IPS DF 4.7 (cell line): ENCODE measurements around the gene DEFB119.
"Not testable (repeated sequence)": the region's sequence is repeated elsewhere in the genome, so short reads cannot be mapped to it uniquely, and the experiment has no call there.

Experiments
- DNase-seq: peaks from one replicate; pipeline ENCODE4 v3.0.0-alpha.2; 2013; ENCODE audit warnings: low spot score; ENCODE audit errors: extremely low read depth

DEFB119 gene, protein sequence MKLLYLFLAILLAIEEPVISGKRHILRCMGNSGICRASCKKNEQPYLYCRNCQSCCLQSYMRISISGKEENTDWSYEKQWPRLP

DNA sequence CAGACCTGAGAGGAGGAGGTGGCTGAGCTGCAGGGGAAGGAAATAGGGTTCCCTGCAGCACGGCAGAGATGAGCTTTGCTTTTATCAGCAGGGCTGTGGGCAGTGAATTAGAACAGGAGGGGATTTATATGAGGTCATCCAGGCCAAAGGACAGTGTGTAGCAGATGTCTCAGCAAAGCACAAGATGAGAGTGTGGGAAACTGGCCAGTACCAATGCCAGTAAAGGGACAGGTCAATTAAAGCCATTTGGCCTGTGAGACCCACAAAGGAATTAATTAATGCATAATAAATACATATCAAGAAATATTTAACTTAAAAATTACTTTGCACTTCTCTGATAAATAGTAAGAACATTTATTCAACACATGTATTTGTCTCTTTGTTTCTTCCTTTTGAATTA is at the start of gene DEFB119:
DEFB119 (minus strand) TSS at position 101 of the 400 bp plus-strand sequence. CDS start 107 bp downstream, outside the sequence.
- no peak for DNase-seq

DNA sequence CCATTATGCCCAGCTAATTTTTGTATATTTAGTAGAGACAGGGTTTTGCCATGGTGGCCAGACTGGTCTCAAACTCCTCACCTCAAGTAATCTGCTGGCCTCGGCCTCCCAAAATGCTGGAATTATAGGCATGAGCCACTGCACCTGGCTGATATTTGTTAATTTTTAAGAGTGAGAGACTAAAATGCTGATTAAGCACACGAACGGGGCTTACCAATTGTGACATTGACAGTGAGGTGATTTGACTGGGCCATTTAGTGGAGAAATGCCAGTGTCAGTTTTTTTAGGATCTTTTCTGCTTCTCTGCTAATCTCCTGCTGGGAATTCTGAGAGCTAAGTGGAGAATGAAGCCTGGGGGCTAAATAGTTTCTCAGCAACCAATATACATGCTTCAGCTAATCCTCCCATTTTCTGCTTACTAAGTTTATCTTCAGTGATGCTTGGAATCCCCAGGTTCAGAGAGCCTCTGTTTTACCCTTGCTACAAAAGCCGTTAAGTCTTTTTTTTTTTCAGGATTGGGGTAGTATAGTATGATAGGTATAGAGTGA is 40.3 kb upstream of the DEFB119 start:
- DNase-seq = no peak

DNA sequence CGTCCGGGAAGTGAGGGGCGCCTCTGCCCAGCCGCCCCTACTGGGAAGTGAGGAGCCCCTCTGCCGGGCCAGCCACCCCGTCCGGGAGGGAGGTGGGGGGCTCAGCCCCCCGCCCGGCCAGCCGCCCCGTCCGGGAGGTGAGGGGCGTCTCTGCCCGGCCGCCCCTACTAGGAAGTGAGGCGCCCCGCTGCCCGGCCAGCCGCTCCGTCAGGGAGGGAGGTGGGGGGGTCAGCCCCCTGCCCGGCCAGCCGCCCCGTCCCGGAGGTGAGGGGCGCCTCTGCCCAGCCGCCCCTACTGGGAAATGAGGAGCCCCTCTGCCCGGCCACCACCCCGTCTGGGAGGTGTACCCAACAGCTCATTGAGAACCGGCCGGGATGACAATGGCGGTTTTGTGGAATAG is 37.2 kb upstream of the DEFB119 start:
- not testable (repeated sequence) for DNase-seq

DNA sequence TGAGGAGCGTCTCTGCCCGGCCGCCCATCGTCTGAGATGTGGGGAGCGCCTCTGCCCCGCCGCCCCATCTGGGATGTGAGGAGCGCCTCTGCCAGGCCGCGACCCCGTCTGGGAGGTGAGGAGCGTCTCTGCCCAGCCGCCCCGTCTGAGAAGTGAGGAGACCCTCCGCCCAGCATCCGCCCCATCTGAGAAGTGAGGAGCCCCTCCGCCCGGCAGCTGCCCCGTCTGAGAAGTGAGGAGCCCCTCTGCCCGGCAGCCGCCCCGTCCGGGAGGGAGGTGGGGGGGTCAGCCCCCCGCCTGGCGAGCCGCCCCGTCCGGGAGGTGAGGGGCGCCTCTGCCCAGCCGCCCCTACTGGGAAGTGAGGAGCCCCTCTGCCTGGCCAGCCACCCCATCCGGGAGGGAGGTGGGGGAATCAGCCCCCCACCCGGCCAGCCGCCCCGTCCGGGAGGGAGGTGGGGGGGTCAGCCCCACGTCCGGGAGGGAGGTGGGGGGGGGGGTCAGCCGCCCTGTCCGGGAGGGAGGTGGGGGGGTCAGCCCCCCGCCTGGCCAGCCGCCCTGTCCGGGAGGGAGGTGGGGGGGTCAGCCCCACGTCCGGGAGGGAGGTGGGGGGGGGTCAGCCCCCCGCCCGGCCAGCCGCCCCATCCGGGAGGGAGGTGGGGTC is 36.6 kb upstream of the DEFB119 start:
- DNase-seq = not testable (repeated sequence)

DNA sequence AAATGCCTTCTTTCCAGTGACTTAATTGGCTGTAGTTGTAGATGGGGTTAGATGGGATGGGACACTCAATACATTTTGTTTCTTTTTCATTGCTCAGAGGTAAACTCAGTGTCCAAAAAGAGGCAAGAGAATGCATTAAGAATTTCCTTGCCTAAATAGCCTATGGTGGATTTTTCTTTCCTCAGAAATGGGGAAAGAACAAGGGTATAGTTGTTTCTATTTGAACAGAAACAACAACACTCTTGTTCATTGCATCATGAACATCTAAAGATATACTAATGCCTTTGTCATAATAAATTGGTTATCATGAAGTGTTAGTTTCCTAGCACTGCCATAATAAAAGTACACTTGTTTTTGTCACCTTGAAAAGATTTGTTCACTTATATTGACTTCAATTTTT is 35.4 kb upstream of the DEFB119 start:
- no peak for DNase-seq

DNA sequence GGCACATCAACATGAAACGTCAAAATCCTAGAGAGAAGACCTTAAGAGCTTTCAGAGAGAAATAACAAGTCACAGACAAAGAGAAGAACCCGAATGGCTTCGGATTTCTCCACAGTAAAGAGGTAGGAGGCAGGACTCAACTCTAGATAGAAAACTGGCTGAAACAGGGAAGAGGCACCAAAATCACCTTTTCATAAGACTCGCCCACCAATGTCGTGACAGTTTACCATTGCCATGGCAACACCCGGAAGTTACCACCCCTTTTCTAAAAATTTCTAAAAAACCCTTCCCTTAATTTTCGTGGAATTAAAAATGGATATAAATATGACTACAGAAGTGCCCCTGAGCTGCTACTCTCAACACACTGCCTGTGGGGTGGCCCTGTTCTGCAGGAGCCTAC is 27.9 kb upstream of the DEFB119 start:
- DNase-seq = no peak

DNA sequence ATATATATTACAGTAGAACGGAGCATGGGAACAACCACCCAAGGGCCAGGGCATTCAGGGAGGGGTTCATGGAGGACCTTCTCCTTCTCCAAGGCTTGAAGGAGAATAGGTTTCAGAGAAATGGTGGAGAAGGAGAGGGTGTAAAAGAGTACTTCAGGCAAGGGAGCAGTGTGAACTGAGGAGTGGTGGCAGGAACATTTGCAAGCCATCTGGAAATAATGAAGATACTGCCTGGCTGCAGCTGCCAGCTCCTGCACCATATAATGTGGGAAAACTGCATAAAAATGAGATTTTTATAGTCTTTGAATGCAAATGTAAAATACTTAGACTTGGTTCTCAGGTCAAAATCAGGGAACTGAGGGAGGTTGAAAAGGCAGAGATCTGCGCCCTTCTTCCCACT is 25.3 kb upstream of the DEFB119 start:
- DNase-seq = no peak

DNA sequence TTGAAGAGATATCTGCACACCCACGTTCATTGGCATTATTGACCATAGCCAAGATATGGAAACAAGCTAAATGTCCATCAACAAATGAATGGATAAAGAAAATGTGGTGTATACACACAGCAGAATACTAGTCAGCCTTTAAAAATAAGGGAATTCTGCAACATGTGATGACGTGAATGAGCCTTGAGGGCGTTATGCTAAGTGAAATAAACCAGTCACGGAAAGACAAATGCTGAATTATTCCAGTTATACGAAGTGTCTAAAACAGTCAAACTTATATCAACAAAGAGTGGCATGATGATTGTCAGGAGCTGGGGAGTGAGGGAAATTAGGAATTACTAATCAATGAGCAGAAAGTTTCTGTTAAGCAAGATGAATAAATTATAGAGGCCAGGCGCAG is 24.0 kb upstream of the DEFB119 start:
- no peak for DNase-seq

DNA sequence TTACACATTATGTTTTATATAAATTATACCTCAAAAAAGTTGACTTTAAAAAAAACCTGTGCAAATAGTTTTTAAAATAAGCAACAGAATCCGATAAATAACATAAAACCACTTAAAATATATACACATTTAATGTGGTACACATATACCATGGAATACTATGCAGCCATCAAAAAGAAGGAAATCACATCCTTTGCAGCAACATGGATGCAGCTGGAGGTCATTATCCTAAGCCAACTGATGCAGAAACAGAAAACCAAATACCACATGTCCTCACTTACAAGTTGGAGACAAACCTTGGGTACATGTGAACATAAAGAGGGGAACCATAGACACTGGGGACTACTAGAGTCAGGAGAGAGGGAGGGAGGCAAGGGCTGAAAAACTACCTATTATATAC is 19.6 kb upstream of the DEFB119 start:
- DNase-seq = no peak

DNA sequence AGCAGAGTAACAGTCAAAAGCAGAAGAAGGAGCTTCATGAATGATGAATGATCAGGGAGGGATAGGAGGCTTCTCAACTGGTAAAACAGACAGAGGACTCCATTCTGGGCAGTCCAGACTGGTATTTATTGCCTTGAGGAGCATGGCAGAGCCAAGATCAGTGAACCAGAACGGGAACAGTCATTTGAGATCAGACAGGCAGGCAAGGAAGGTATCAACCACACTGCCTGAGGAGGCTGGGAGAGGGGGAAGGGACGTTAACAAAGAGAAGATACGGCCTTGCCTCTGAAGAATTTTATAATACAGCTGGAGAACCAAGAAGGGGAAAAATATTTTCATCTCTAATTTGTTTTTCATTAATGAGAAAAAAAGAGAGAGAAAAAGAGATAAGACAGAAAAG is 15.7 kb upstream of the DEFB119 start, which contains the start of gene DEFB121:
DEFB121 (minus strand) TSS at position 101 of the 400 bp plus-strand sequence; CDS start at position 38, 63 bp downstream.
- DNase-seq = no peak

DNA sequence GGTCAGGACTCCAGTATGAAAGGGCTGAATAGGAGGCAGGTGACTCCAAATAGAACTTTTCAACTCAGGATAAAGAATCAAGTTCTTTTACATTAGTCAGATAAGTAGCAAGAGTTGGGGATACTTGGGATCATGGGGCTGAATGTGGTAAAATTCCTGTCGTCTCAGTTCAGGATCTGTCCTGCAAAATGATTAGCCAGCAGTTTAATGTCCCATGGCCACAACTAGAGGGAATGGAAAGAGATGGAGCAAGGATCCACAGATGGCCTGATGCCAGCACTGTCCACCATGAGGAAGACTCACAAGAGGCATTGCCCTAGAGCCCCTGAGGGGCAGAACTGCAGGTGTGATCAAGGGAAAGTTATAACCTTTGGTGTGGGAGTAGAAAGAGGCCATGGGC is 13.5 kb upstream of the DEFB119 start:
- DNase-seq = no peak

DNA sequence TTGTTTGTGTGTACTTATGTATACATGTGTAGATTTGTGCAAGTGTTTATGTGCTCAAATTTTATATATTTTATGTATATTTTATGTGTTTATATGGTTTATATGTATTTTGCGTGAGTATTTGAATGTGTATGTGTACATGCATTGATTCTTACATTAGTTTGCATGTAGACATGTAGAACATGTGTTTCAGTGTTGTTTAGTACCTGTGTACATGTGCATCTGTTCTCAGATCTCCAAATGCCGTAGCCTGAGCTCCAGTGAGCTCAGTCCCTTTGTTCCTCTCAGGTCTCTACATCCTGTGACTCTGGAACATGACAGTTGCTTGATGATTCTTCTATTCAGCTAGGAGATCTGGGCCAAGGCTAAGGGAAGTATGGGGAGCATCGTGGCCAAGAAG is 4.5 kb upstream of the DEFB119 start:
- no peak for DNase-seq

DNA sequence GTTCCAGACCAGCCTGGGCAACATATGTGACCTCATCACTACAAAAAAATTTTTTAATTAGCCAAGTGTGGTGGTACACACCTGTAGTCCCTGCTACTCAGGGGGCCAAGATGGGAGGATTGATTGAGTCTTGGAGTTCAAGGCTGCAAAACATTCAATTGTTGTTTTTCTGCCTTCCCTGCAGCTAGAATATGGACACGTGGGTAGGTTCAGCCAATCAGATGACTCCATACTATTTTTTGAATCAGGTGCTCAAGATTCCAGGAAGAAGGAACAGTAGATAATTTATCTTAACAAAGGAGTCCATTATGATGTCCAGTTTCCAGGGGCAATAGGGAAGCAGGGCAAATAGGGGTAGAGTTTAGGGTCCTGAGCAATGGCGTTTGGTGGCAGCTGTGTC is 2.4 kb upstream of the DEFB119 start:
- DNase-seq = no peak

DNA sequence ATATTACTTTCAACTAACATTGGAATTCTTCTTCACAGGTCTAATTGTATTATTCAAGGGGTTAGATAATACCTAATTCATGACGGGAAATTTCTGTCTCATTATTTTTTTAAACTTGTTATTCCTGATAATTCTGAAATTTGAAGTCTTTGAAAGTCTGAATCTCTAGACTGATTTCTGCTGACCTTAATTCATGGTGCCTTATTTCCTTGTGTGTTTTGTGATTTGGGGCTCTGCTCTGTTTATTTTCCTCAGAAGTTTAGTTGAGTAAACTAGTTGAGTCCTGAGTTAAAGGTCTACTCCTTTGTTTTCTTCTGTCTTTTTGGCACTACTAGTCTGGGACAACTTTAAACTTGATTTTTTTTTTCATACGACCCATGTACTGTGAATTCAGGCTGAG is 16.0 kb downstream of the DEFB119 start:
- no peak for DNase-seq

DNA sequence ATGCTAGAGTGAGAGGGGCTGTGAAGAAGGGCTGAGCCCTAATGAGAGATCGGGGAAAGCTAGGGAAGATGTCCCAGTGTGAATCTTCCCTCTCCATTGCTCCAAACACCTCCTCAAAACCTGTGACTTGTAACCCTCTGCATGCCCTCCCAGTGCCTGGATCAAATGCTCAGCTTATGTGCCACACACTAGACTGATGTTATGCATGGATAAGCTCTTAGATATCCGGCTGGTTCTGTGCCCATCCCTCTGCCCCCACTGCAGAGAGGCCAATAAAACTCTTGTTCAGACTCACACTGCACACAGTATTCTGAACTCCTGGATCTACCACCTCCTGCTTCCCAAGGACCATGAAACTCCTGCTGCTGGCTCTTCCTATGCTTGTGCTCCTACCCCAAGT is 22.1 kb downstream of the DEFB119 start, which contains the start of gene DEFB118:
DEFB118 (plus strand) TSS at position 301 of the 400 bp plus-strand sequence; CDS start at position 351, 50 bp downstream.
- no peak for DNase-seq

DNA sequence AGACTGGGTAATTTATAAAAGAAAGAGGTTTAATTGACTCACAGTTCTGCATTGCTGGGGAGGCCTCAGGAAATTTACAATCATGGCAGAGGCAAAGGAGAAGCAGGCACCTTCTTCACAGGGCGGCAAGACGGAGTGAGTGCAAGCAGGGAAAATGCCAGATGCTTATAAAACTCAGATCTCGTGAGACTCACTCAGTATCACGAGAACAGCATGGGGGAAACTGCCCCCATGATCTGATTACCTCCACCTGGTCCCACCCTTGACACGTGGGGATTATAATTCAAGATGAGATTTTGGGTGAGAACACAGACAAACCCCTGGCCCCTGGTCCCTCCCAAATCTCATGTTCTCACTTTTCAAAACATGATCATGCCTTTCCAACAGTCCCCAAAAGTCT is 26.1 kb downstream of the DEFB119 start:
- not testable (repeated sequence) for DNase-seq

DNA sequence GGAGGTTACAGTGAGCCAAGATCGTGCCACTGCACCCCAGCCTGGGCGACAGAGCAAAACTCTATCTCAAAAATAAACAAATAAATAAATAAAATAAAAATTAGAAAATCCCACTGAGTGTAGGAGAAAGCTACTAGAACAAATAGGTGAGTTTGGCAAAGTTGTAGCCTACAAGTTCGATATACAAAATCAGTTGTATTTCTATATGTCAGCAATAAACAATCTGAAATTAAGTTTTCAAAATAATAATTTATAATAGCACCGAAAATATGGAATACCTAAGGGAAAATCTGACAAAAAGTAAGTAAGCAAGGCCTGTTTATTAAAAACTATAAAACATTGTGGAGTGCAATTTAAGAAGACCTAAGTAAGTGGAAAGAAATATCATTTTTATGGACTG is 27.1 kb downstream of the DEFB119 start:
- no peak for DNase-seq

DNA sequence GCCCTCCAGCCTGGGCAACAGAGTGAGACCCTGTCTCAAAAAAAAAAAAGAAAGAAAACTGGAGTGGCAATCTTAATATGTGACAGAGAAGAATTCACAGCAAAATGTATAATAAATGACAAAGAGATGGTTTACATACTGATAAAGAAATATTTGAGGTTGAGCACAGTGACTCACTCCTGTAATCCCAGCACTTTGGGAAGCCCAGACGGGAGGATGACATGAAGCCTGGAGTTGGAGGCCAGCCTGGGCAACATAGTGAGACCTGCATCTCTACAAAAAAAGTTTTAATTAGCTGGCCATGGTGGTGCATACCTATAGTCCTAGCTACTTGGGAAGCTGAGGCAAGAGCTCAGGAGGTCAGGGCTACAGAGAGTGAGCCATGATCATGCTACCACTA is 34.4 kb downstream of the DEFB119 start:
- no peak for DNase-seq

DNA sequence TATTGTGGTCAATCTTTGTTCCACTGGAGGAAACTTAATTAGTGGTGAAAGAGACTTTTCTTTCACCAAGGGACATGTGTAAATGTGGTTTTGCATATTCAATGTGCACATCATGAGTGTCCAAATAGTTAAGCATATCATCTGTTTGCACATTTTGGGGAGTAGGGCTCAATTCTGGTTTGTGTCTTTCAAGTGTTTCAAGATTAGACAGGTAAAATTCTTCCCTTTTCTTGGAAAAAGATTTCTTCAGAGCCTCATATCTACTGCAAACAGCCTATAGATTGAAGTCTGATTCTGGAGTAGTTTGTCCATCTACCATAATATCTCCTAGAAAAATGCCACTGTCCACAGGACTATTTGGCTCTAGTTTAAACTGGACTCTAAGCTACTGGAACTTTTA is 48.9 kb downstream of the DEFB119 start:
- DNase-seq = no peak

DNA sequence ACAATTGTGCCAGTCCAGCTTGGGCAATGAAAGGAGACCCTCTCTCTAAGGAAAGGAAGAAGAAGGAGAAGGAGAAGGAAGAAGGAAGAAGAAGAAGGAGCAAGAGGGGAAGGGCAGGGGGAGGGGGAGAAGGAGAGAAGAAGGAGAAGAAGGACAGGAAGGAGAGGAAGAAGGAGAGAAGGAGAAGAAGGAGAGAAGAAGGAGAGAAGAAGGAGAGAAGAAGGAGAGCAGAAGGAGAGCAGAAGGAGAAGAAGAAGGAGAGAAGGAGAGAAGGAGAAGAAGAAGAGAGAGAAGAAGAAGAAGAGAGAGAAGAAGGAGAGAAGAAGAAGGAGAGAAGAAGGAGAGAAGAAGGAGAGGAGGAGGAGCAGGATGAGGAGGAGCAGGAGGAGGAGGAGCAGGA is 59.5 kb downstream of the DEFB119 start:
- no peak for DNase-seq
